ENCODE data around the gene KCNK15.

DNA sequence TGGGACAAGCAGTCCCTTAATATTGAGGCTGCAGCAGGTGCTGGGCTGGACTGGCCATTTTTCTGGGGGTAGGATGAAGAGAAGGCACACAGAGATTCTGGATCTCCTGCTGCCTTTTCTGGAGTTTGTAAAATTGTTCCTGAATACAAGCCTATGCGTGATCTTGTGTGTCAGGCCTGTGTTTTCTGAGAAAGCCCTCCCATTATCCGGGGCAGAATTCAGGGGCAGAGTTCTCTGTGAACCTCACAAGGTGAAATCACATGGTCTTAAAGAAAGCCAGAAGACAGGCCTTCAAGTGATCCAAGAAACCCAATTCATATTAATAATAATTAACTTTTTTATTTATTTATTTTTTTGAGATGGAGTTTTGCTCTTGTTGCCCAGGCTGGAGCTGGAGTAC, 18.0 kb upstream of the KCNK15 start:
- TF ChIP-seq, protein P1, sequence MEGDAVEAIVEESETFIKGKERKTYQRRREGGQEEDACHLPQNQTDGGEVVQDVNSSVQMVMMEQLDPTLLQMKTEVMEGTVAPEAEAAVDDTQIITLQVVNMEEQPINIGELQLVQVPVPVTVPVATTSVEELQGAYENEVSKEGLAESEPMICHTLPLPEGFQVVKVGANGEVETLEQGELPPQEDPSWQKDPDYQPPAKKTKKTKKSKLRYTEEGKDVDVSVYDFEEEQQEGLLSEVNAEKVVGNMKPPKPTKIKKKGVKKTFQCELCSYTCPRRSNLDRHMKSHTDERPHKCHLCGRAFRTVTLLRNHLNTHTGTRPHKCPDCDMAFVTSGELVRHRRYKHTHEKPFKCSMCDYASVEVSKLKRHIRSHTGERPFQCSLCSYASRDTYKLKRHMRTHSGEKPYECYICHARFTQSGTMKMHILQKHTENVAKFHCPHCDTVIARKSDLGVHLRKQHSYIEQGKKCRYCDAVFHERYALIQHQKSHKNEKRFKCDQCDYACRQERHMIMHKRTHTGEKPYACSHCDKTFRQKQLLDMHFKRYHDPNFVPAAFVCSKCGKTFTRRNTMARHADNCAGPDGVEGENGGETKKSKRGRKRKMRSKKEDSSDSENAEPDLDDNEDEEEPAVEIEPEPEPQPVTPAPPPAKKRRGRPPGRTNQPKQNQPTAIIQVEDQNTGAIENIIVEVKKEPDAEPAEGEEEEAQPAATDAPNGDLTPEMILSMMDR (IDR thresholded peaks at IDR 0.05): no peak
- TF ChIP-seq EP300 (IDR thresholded peaks at IDR 0.05): no peak
